H9 (cell line): ENCODE results near the gene TENM4. TPM values are rescaled to one million over a fixed set of nuclear protein-coding genes. Genes with fewer than 3 reads are reported as not detected.

Experiments used
- DNase-seq: peaks from one replicate; pipeline ENCODE4 v3.0.0-alpha.2; 2017
- H2AFZ ChIP-seq: one replicate; pipeline ENCODE4 v1.6.1; 2013; ENCODE audit warnings: mild to moderate bottlenecking, low read length, control low read depth, moderate library complexity
- H2AK5ac ChIP-seq: 2 replicates; pipeline ENCODE4 v1.6.1; 2013; ENCODE audit warnings: low read length, control low read depth, mixed read lengths; ENCODE audit not compliant: insufficient read length
- H2BK120ac ChIP-seq: one replicate; pipeline ENCODE4 v1.6.1; 2013; ENCODE audit warnings: low read depth, mild to moderate bottlenecking, low read length, control low read depth, inconsistent platforms; ENCODE audit not compliant: poor library complexity, severe bottlenecking
- H2BK12ac ChIP-seq: 2 replicates; pipeline ENCODE4 v1.6.1; 2013; ENCODE audit warnings: low read length, control low read depth, mixed read lengths, low read depth; ENCODE audit not compliant: insufficient read length
- H2BK15ac ChIP-seq: 2 replicates; pipeline ENCODE4 v1.6.1; 2013; ENCODE audit warnings: low read depth, low read length, control low read depth
- H2BK20ac ChIP-seq: one replicate; pipeline ENCODE4 v1.6.1; 2013; ENCODE audit warnings: low read depth, mild to moderate bottlenecking, low read length, control low read depth, inconsistent platforms; ENCODE audit not compliant: poor library complexity, severe bottlenecking
- H2BK5ac ChIP-seq: 2 replicates; pipeline ENCODE4 v1.6.1; 2013; ENCODE audit warnings: low read length, control low read depth, mixed read lengths; ENCODE audit not compliant: insufficient read length
- H3K14ac ChIP-seq: 2 replicates; pipeline ENCODE4 v1.6.1; 2013; ENCODE audit warnings: low read length, control low read depth; ENCODE audit not compliant: insufficient read depth
- H3K18ac ChIP-seq: 2 replicates; pipeline ENCODE4 v1.6.1; 2013; ENCODE audit warnings: low read depth, mild to moderate bottlenecking, mixed read lengths, low read length, control low read depth; ENCODE audit not compliant: insufficient read length
- H3K23ac ChIP-seq: 2 replicates; pipeline ENCODE4 v1.6.1; 2013; ENCODE audit warnings: low read length, control low read depth, mixed read lengths, low read depth; ENCODE audit not compliant: insufficient read length
- H3K23me2 ChIP-seq: 2 replicates; pipeline ENCODE4 v1.6.1; 2013; ENCODE audit warnings: low read depth, mild to moderate bottlenecking, mixed read lengths, low read length, control low read depth; ENCODE audit not compliant: insufficient read length, poor library complexity, severe bottlenecking
- H3K27ac ChIP-seq: 2 replicates; pipeline ENCODE4 v1.5.1; 2013; ENCODE audit warnings: low read length, control low read depth, mixed read lengths, low read depth; ENCODE audit not compliant: insufficient read length
- H3K27me3 ChIP-seq: 2 replicates; pipeline ENCODE4 v1.6.1; 2013; ENCODE audit warnings: low read length, control low read depth, inconsistent platforms; ENCODE audit not compliant: insufficient read depth
- H3K4ac ChIP-seq: 2 replicates; pipeline ENCODE4 v1.6.1; 2013; ENCODE audit warnings: low read depth, mild to moderate bottlenecking, control low read depth, inconsistent platforms, low read length, moderate library complexity
- H3K4me1 ChIP-seq: 2 replicates; pipeline ENCODE4 v1.6.1; 2013; ENCODE audit warnings: low read length, control low read depth, inconsistent platforms; ENCODE audit not compliant: insufficient read depth
- H3K4me2 ChIP-seq: 2 replicates; pipeline ENCODE4 v1.6.1; 2013; ENCODE audit warnings: low read length, control low read depth, mixed read lengths; ENCODE audit not compliant: insufficient read length, insufficient read depth
- H3K56ac ChIP-seq: 2 replicates; pipeline ENCODE4 v1.6.1; 2013; ENCODE audit warnings: low read depth, mild to moderate bottlenecking, mixed read lengths, low read length, control low read depth; ENCODE audit not compliant: insufficient read length
- H3K79me1 ChIP-seq: 2 replicates; pipeline ENCODE4 v1.6.1; 2013; ENCODE audit warnings: low read depth, mild to moderate bottlenecking, moderate library complexity, low read length, control low read depth, inconsistent platforms; ENCODE audit not compliant: insufficient read depth, poor library complexity, severe bottlenecking
- H3K79me2 ChIP-seq: 2 replicates; pipeline ENCODE4 v1.6.1; 2013; ENCODE audit warnings: low read length, control low read depth, inconsistent platforms; ENCODE audit not compliant: insufficient read depth
- H3K9ac ChIP-seq: 2 replicates; pipeline ENCODE4 v1.6.1; 2013; ENCODE audit warnings: low read length, control low read depth, mixed read lengths; ENCODE audit not compliant: insufficient read length; ENCODE audit errors: extremely low read depth
- H3K9me3 ChIP-seq: one replicate; pipeline ENCODE4 v1.6.1; 2013; ENCODE audit warnings: low read depth, low read length, inconsistent platforms; ENCODE audit not compliant: control insufficient read depth
- H3T11ph ChIP-seq: one replicate; pipeline ENCODE4 v1.6.1; 2013; ENCODE audit warnings: mild to moderate bottlenecking, low read length, control low read depth, inconsistent platforms
- H4K20me1 ChIP-seq: one replicate; pipeline ENCODE4 v1.6.1; 2013; ENCODE audit not compliant: control insufficient read depth, insufficient read length, insufficient read depth
- H4K5ac ChIP-seq: 2 replicates; pipeline ENCODE4 v1.6.1; 2013; ENCODE audit warnings: low read depth, mild to moderate bottlenecking, mixed read lengths, low read length, control low read depth; ENCODE audit not compliant: insufficient read length
- H4K8ac ChIP-seq: replicated peaks from 2 replicates; pipeline ENCODE4 v1.6.1; 2013; ENCODE audit warnings: low read length, control low read depth, mixed read lengths, low read depth; ENCODE audit not compliant: insufficient read length
- H4K91ac ChIP-seq: 2 replicates; pipeline ENCODE4 v1.6.1; 2013; ENCODE audit warnings: low read depth, mild to moderate bottlenecking, moderate library complexity, mixed read lengths, low read length, control low read depth; ENCODE audit not compliant: insufficient read length
- H3K27ac Mint-ChIP-seq, 3 experiments: 2 replicates in 2 of 3; 3 replicates in 1 of 3; pipeline ENCODE4 v1.8.0; 2020 to 2021; ENCODE audit warnings: mixed read lengths in 3 of 3, mild to moderate bottlenecking in 1 of 3, moderate library complexity in 1 of 3
- H3K27me3 Mint-ChIP-seq: 2 replicates; pipeline ENCODE4 v1.8.0; 2021; ENCODE audit warnings: low read depth, mild to moderate bottlenecking, moderate library complexity, mixed read lengths
- H3K36me3 Mint-ChIP-seq, 3 experiments: 2 replicates in 2 of 3; 3 replicates in 1 of 3; pipeline ENCODE4 v1.8.0; 2020 to 2021; ENCODE audit warnings: low read depth in 3 of 3, mixed read lengths in 3 of 3; ENCODE audit not compliant: insufficient read depth in 1 of 3
- H3K4me1 Mint-ChIP-seq, 2 experiments: 2 replicates each; pipeline ENCODE4 v1.8.0; 2020; ENCODE audit warnings: mixed read lengths in 2 of 2
- H3K4me3 Mint-ChIP-seq, 2 experiments: 2 replicates in 1 of 2; 3 replicates in 1 of 2; pipeline ENCODE4 v1.8.0; 2020 to 2021; ENCODE audit warnings: mild to moderate bottlenecking in 2 of 2, mixed read lengths in 2 of 2, moderate library complexity in 1 of 2
- H3K9me3 Mint-ChIP-seq, 2 experiments: 2 replicates in 1 of 2; 3 replicates in 1 of 2; pipeline ENCODE4 v1.8.0; 2020; ENCODE audit warnings: mild to moderate bottlenecking in 2 of 2, mixed read lengths in 2 of 2, moderate library complexity in 1 of 2
- CTCF ChIP-seq: fragments of 200-600 bp; sonication (generic); conservative IDR thresholded peaks from 3 replicates; pipeline ENCODE4 v1.8.0; 2021; ENCODE audit warnings: antibody characterized with exemption, mild to moderate bottlenecking
- WGBS: extraction: QIAGEN DNeasy Blood & Tissue Kit; methylation state at CpG from one replicate; pipeline ENCODE4 v1.1.7; 2013; ENCODE audit warnings: missing lambda C conversion rate, low lambda C conversion rate, mixed read lengths; ENCODE audit not compliant: insufficient read length; ENCODE audit errors: extremely low coverage; 5-methylcytosine and 5-hydroxymethylcytosine counted together
- total RNA-seq: library from RNA; stranded (reverse); gene quantifications from 2 replicates; pipeline ENCODE4 v1.2.1, GENCODE V29; 2021

Gene TENM4
- total RNA-seq, 1 experiment from 2014 or later: 4.6 TPM

GRCh38 chr11:79266396-79266795 lies 174.4 kb downstream of the TENM4 start:
- Histone ChIP-seq H3K9me3 (no peaks in the 10 kb centered on the region), H4K20me1 (no peaks in the 10 kb centered on the region), H3K4ac (no peak overlapping the region), H3K4me2 (no peak overlapping the region), H3K14ac (no peak overlapping the region), H4K91ac (no peak overlapping the region), H3K9ac (no peak overlapping the region), H3T11ph (no peak overlapping the region), H2AFZ (no peak overlapping the region), H2BK15ac (no peak overlapping the region), H2BK12ac (no peak overlapping the region), H4K8ac (no peak overlapping the region), H2BK120ac (no peak overlapping the region), H3K18ac (no peak overlapping the region), H3K79me1 (no peaks in the 10 kb centered on the region), H2BK5ac (no peak overlapping the region), H3K4me1 (peaks cover 3% of the 10 kb centered on the region), H3K27ac (no peak overlapping the region), H3K27me3 (no peaks in the 10 kb centered on the region), H3K23ac (no peak overlapping the region), H2BK20ac (no peak overlapping the region), H3K56ac (no peak overlapping the region), H2AK5ac (no peak overlapping the region), H4K5ac (no peak overlapping the region), H3K79me2 (no peaks in the 10 kb centered on the region), H3K23me2 (no peaks in the 10 kb centered on the region)
- Mint-ChIP-seq H3K4me3 (no peak overlapping the region), H3K27ac (no peak overlapping the region), H3K36me3 (no peaks in the 10 kb centered on the region), H3K4me1 (peaks cover 22 to 35% of the 10 kb centered on the region in 2 experiments), H3K9me3 (no peaks in the 10 kb centered on the region), H3K27me3 (no peaks in the 10 kb centered on the region)
- DNase-seq: no peak
- no CpG with 5 or more reads among the region's 1 CpG for WGBS
- TF ChIP-seq CTCF: no peak
